ENCODE measurements around the gene NAALADL2. TPM values are rescaled to one million over a fixed set of nuclear protein-coding genes. Genes with fewer than 3 reads are reported as not detected.

NAALADL2 gene
- polyA plus RNA-seq, 2 of the 4 experiments (the other 2 are of a cell fraction), result 0.09 to 0.28 TPM

DNA sequence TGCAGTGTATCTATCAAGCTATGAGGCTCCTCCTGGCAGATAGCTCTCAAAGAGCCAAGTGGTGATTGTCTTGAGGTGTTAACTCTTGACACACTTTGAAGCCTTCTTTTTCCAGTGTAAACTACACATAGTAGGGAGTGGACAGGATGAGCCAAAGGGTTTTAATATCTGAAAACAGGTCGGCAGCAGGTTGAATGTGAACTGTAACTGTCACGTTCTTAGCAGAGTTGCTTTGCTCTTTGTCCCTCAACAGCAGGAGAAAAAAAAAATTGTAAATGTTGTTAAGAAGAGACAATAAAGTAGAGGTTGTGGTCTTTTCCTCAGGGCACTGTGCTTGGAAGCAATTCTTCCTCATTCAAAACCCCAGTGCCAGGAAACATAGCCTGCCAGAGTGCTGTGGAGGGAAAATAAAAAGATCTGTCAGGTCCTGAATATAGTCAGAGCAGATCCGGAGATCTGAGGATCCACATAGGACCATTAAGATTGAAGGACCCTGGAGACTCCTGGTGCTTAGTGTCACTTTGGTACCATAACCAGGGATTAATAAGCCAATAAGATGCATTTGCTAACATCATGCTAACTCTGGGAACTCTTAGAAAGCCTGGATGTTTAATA is 229.7 kb downstream of the NAALADL2 start:
- DNase-seq (ENCODE audit: low read depth in 1 of 2, low spot score in 1 of 2) (no peak), FAIRE-seq (no peak), ATAC-seq (no peak)
- ChIA-PET CTCF (no interaction called here), POLR2A (no interaction called here)
- Histone ChIP-seq H3K27ac (no peak overlapping the region), H3K4me1 (no peaks in the 10 kb centered on the region; the same call in 2 of the 3 replicates), H3K4me2 (no peak overlapping the region), H3K4me3 (no peak overlapping the region), H3K9me3 (no peaks in the 10 kb centered on the region)
- 52% methylated on average over 3 of the region's 3 CpGs for WGBS (ENCODE audit: missing lambda C conversion rate)
- no peak for TF ChIP-seq EHF (CRISPR knock-in tag; IDR thresholded peaks at IDR 0.05)
- TF ChIP-seq ZNF302 (CRISPR knock-in tag; IDR thresholded peaks at IDR 0.05), result no peak
- TF ChIP-seq FOXS1 (CRISPR knock-in tag; IDR thresholded peaks at IDR 0.05), result no peak
- TF ChIP-seq MAZ (IDR thresholded peaks at IDR 0.05; ENCODE audit: borderline replicate concordance, low read depth, low read length), result no peak
- TF ChIP-seq, protein P1, sequence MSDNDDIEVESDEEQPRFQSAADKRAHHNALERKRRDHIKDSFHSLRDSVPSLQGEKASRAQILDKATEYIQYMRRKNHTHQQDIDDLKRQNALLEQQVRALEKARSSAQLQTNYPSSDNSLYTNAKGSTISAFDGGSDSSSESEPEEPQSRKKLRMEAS (IDR thresholded peaks at IDR 0.05), result no peak
- no peak for TF ChIP-seq HOXB5 (CRISPR knock-in tag; IDR thresholded peaks at IDR 0.05)
- TF ChIP-seq HEYL (CRISPR knock-in tag; IDR thresholded peaks at IDR 0.05), result no peak
- no peak for TF ChIP-seq JUN (IDR thresholded peaks at IDR 0.05)
- no peak for TF ChIP-seq TFCP2L1 (CRISPR knock-in tag; IDR thresholded peaks at IDR 0.05)
- no peak for TF ChIP-seq PHF8 (IDR thresholded peaks at IDR 0.05; ENCODE audit: borderline replicate concordance, low read depth)
- TF ChIP-seq CHD4 (IDR thresholded peaks at IDR 0.05; ENCODE audit: borderline replicate concordance), result no peak
- no peak for TF ChIP-seq POLR2A (IDR thresholded peaks at IDR 0.05; ENCODE audit: low read length)

DNA sequence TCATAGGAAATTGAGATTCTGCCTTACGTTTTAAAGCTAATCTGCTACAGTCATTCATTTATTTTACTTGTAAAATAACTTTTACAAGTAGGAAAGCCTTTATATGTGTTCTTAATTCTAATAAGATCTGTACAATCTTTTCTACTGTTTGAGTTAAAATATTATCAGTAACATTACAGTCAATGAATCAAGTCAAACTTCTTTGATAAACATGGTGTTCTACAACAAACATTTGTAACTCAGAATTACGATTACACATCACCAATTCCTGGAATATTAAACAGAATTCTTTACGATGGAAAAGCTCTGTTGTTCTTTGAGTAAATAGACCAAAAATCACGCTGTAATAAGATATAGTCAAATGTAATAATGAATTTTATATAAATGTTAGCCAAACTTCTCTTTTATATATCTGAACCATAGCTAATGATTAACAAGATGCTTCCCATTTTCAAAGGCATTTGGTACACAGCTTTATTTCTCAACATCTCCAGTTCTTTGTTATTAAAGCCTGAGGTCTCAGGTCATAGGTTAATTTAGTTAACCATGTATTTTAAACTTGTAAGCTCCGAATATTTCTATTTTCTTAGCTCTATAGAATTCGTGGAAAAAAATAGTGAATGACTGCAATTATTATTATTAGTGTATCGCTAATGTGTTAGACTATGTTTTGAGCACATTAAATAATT is 232.4 kb downstream of the NAALADL2 start:
- no peaks in the 10 kb centered on the region for H3K9me3 ChIP-seq
- FAIRE-seq (no peak), DNase-seq (ENCODE audit: low read depth in 1 of 2, low spot score in 1 of 2) (no peak), ATAC-seq (no peak)
- POLR2A ChIA-PET, result no interaction called here
- H3K27ac ChIP-seq, result no peak overlapping the region
- no peak overlapping the region for H3K4me3 ChIP-seq
- TF ChIP-seq CHD2 (IDR thresholded peaks at IDR 0.05; ENCODE audit: low read length, partially characterized antibody), result no peak
- no peak for TF ChIP-seq FOSB (CRISPR knock-in tag; IDR thresholded peaks at IDR 0.05)
- TF ChIP-seq RNF2 (IDR thresholded peaks at IDR 0.05; ENCODE audit: borderline replicate concordance, low read depth), result no peak
- no peak for TF ChIP-seq NFE2L2 (conservative IDR thresholded peaks at IDR 0.05; ENCODE audit: low read length)
- CTCF ChIA-PET, result no interaction called here
- H3K4me2 ChIP-seq, result peak overlapping the region; percentile 9; the same call in 1 of the 3 replicates
- H3K4me1 ChIP-seq, result no peaks in the 10 kb centered on the region; the same call in 2 of the 3 replicates
- WGBS (ENCODE audit: missing lambda C conversion rate), result 25% methylated on average over 7 of the region's 7 CpGs

DNA sequence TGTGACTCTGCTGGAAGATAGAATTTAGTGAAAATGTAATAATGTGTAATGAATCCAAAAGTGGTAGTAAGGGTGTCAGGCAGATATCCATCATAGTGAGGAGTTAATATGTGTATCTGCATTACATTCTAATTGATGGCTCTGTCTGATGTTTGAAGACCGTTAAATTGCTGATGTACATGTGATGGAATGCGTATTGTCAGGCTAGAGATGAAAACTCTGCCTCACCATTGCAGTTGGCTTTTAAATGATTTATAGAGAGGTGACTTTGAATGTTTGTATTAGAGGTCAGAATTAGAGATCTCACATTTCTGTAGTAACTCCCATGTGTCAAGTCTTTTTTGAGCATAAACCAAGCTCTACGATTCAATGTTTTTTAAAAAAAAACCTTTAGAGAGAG is 234.6 kb downstream of the NAALADL2 start:
- POLR2A ChIA-PET, result no interaction called here
- TF ChIP-seq CHD4 (IDR thresholded peaks at IDR 0.05; ENCODE audit: borderline replicate concordance), result no peak
- TF ChIP-seq, protein P2, sequence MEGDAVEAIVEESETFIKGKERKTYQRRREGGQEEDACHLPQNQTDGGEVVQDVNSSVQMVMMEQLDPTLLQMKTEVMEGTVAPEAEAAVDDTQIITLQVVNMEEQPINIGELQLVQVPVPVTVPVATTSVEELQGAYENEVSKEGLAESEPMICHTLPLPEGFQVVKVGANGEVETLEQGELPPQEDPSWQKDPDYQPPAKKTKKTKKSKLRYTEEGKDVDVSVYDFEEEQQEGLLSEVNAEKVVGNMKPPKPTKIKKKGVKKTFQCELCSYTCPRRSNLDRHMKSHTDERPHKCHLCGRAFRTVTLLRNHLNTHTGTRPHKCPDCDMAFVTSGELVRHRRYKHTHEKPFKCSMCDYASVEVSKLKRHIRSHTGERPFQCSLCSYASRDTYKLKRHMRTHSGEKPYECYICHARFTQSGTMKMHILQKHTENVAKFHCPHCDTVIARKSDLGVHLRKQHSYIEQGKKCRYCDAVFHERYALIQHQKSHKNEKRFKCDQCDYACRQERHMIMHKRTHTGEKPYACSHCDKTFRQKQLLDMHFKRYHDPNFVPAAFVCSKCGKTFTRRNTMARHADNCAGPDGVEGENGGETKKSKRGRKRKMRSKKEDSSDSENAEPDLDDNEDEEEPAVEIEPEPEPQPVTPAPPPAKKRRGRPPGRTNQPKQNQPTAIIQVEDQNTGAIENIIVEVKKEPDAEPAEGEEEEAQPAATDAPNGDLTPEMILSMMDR (IDR thresholded peaks at IDR 0.05), result no peak
- no peak for TF ChIP-seq RNF2 (IDR thresholded peaks at IDR 0.05; ENCODE audit: borderline replicate concordance, low read depth)
- no peak for TF ChIP-seq TP53 (CRISPR knock-in tag; IDR thresholded peaks at IDR 0.05)
- TF ChIP-seq MYC (IDR thresholded peaks at IDR 0.05; ENCODE audit: borderline replicate concordance, low read length), result no peak
- no peak for TF ChIP-seq HOXA7 (CRISPR knock-in tag; IDR thresholded peaks at IDR 0.05)
- TF ChIP-seq FOSB (CRISPR knock-in tag; IDR thresholded peaks at IDR 0.05), result no peak
- TF ChIP-seq MAFK (IDR thresholded peaks at IDR 0.05; ENCODE audit: partially characterized antibody), result no peak
- CTCF ChIA-PET, result no interaction called here
- ATAC-seq, result no peak
- Histone ChIP-seq H3K4me1 (no peaks in the 10 kb centered on the region; the same call in 2 of the 3 replicates), H3K4me3 (no peak overlapping the region), H3K9me3 (no peaks in the 10 kb centered on the region), H3K27ac (no peak overlapping the region), H3K4me2 (no peak overlapping the region)
- FAIRE-seq, result no peak
- no peak for DNase-seq (ENCODE audit: low read depth in 1 of 2, low spot score in 1 of 2)
- WGBS (ENCODE audit: missing lambda C conversion rate), result 57% methylated on average over 3 of the region's 3 CpGs

All from A549 (cell line).